K562 (cell line): ENCODE results near the gene ZCWPW1. TPM values are rescaled to one million over a fixed set of nuclear protein-coding genes. Genes with fewer than 3 reads are reported as not detected.

Experiments
- ARID2 ChIP-seq: fragments of 450-650 bp; IDR thresholded peaks from 2 replicates; pipeline ENCODE4 v1.6.1; 2017; ENCODE audit warnings: antibody characterized with exemption, mild to moderate bottlenecking
- CCNT2 ChIP-seq: IDR thresholded peaks from 2 replicates; pipeline ENCODE4 v1.6.1; 2011; ENCODE audit warnings: borderline replicate concordance, low read depth, mild to moderate bottlenecking, moderate library complexity, mixed read lengths, low read length; ENCODE audit not compliant: insufficient read length; ENCODE audit errors: extremely low read depth
- EWSR1 ChIP-seq: fragments of 450-650 bp; IDR thresholded peaks from 2 replicates; pipeline ENCODE4 v1.6.1; 2018; ENCODE audit warnings: borderline replicate concordance, mild to moderate bottlenecking, low read depth, moderate library complexity; ENCODE audit not compliant: partially characterized antibody
- HLTF ChIP-seq: fragments of 450-650 bp; IDR thresholded peaks from 2 replicates; pipeline ENCODE4 v1.6.1; 2016
- PURB ChIP-seq: sonication (generic); formaldehyde crosslinking; IDR thresholded peaks from 2 replicates; pipeline ENCODE4 v1.9.0; 2021; ENCODE audit warnings: low read depth, mild to moderate bottlenecking, missing genetic modification reagents
- RBFOX2 ChIP-seq: fragments of 200-400 bp; formaldehyde crosslinking; IDR thresholded peaks from 2 replicates; pipeline ENCODE4 v1.6.1; 2017; ENCODE audit warnings: low read depth, mild to moderate bottlenecking, low read length, moderate library complexity
- RBM14 ChIP-seq: fragments of 200-400 bp; formaldehyde crosslinking; IDR thresholded peaks from 2 replicates; pipeline ENCODE4 v1.6.1; 2018; ENCODE audit warnings: low read depth, mild to moderate bottlenecking, low read length, moderate library complexity, borderline replicate concordance; ENCODE audit not compliant: insufficient read depth
- SMAD4 ChIP-seq: fragments of 250-450 bp; sonication (Bioruptor Pico); conservative IDR thresholded peaks from 2 replicates; pipeline ENCODE4 v1.8.0; 2021; ENCODE audit warnings: inconsistent platforms, mild to moderate bottlenecking, moderate library complexity
- STAT5B ChIP-seq: fragments of 250-450 bp; sonication (Bioruptor Pico); IDR thresholded peaks from 2 replicates; pipeline ENCODE4 v1.8.0; 2021; ENCODE audit warnings: mild to moderate bottlenecking, inconsistent platforms
- TEAD1 ChIP-seq, 2 experiments: fragments of 450-650 bp in 1 of 2; sonication (generic) in 1 of 2; formaldehyde crosslinking; IDR thresholded peaks; 2 replicates each; pipeline versions ENCODE4 v1.4.0 to v1.8.0; 2020 to 2022; ENCODE audit warnings: mild to moderate bottlenecking in 2 of 2, missing genetic modification reagents in 1 of 2
- TOE1 ChIP-seq, 2 experiments: fragments of 450-650 bp in 1 of 2; sonication (generic) in 1 of 2; formaldehyde crosslinking in 1 of 2; IDR thresholded peaks; 2 replicates each; pipeline versions ENCODE4 v1.7.1 to v1.8.0; 2016 to 2022; ENCODE audit warnings: borderline replicate concordance in 2 of 2, mild to moderate bottlenecking in 2 of 2, antibody characterized with exemption in 1 of 2, inconsistent platforms in 1 of 2, low read depth in 1 of 2, missing genetic modification reagents in 1 of 2, moderate library complexity in 1 of 2
- ZEB2 ChIP-seq: fragments of 450-650 bp; IDR thresholded peaks from 2 replicates; pipeline ENCODE4 v1.6.1; 2016
- ZNF143 ChIP-seq: sonication (generic); formaldehyde crosslinking; IDR thresholded peaks from 2 replicates; pipeline ENCODE4 v1.9.0; 2022; ENCODE audit warnings: mild to moderate bottlenecking, missing genetic modification reagents
- polyA plus RNA-seq, 8 experiments: library from polyadenylated mRNA; depleted of rRNA in 4 of 8; stranded (reverse) in 5 of 8; unstranded in 3 of 8; fragments of >200 nt; fragmentation: Nextera tagmentation in 2 of 8; fragmentation: Illumina TruSeq in 1 of 8; extraction: Ambion mirVana in 2 of 8; extraction: Trizol in 1 of 8; gene quantifications; 2 replicates each; pipeline versions ENCODE4 v1.2.1 to v1.2.3, GENCODE V29; 2011 to 2014; ENCODE audit warnings: inconsistent platforms in 1 of 8, missing spikeins in 1 of 8
- total RNA-seq, 7 experiments: library from RNA; depleted of rRNA in 6 of 7; stranded (reverse); fragments of >200 nt in 6 of 7; fragmentation: Illumina TruSeq in 2 of 7; extraction: Trizol in 2 of 7; gene quantifications; 2 replicates each; pipeline versions ENCODE4 v1.2.1 to v1.2.3, GENCODE V29; 2011 to 2021; ENCODE audit warnings: low replicate concordance in 1 of 7
- TF ChIP-seq, protein P1 (sequence below): fragments of 250-450 bp; sonication (Bioruptor Pico); IDR thresholded peaks from 2 replicates; pipeline ENCODE4 v1.8.0; 2022; ENCODE audit warnings: moderate library complexity, mild to moderate bottlenecking, inconsistent platforms
- TF ChIP-seq, protein P2 (sequence below): fragments of 450-650 bp; formaldehyde crosslinking; IDR thresholded peaks from 2 replicates; pipeline ENCODE4 v1.4.0; 2020; ENCODE audit warnings: mild to moderate bottlenecking, moderate library complexity
- TF ChIP-seq, protein P3 (sequence below): fragments of 450-650 bp; IDR thresholded peaks from 2 replicates; pipeline ENCODE4 v1.7.1; 2018; ENCODE audit warnings: mild to moderate bottlenecking, low read depth; ENCODE audit not compliant: partially characterized antibody
- TF ChIP-seq, protein P4 (sequence below): sonication (generic); formaldehyde crosslinking; IDR thresholded peaks from 2 replicates; pipeline ENCODE4 v1.8.1; 2023; ENCODE audit warnings: mild to moderate bottlenecking, missing genetic modification reagents

Gene ZCWPW1
- total and polyA plus RNA-seq, 9 of the 15 experiments (the other 6 are each of a cell fraction or from before 2014, with no cell fraction given) = 0.18 to 1.7 (median 1.2) TPM

DNA sequence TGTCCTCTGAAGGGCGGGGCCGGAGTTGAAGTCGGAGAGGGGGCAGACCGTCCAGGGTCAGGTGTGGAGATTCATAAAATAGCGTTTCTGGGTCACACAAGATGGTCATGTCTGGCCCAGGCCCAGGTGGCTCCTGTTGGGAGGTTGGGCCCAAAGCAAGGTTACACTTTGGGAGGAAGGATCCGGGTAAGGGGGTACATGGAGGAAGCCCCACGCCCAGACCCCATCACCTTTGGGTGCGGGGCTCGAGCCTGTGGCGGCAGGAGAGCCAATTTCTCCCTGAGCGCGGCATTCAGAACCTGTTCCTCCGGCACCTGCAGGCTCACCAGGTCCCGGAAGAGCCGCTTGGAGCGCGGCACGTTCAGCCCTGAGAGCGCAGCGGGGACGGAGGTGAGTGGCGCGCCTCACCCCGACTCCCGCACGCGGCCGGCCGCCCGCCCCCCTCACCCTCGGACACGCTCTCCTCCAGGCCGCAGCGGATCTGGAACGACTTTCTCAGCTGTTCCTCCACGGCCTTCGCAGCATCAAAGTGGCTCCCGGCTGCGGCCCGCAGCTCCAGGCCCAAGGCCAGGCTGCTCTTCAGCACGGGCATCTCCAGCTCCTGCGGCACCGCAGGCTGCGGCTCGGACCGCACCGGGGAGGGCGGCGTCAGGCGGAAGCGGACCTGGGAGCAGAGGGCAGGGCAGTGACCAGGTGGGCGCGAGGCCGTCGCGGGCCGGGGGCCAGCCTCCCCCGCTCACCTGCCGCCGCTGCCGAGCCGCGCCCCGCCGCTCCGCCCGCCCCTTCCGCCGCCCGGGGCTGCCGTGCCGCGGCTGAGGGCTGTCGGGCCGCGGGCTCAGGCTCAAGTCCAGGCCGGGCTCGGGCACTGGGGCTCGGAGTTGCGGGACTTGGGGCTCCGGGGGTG lies 7.2 kb upstream of the ZCWPW1 start (continued):
- TF ChIP-seq, protein P1, sequence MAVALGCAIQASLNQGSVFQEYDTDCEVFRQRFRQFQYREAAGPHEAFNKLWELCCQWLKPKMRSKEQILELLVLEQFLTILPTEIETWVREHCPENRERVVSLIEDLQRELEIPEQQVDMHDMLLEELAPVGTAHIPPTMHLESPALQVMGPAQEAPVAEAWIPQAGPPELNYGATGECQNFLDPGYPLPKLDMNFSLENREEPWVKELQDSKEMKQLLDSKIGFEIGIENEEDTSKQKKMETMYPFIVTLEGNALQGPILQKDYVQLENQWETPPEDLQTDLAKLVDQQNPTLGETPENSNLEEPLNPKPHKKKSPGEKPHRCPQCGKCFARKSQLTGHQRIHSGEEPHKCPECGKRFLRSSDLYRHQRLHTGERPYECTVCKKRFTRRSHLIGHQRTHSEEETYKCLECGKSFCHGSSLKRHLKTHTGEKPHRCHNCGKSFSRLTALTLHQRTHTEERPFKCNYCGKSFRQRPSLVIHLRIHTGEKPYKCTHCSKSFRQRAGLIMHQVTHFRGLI (CRISPR knock-in tag) = no peak
- TF ChIP-seq ZEB2 (peak; percentile 34; the same call in 1 of the 2 replicates), PURB (CRISPR knock-in tag) (no peak), ZNF143 (CRISPR knock-in tag) (peak; percentile 27; the same call in 1 of the 2 replicates), ARID2 (0 out of 2 replicates have a peak, but pooled peaks have one; percentile 20), EWSR1 (no peak), TEAD1 (CRISPR knock-in tag; IDR thresholded peaks at IDR 0.05) (peak in 1 of 2 experiments; percentile 50; a peak in 1 of 4 replicates), CCNT2 (peak; percentile 63), RBM14 (0 out of 2 replicates have a peak, but pooled peaks have one; percentile 43), HLTF (peak; percentile 77; the same call in 1 of the 2 replicates), TOE1 (IDR thresholded peaks at IDR 0.05; ENCODE audit: borderline replicate concordance) (peak; percentile 41; the same call in 1 of the 2 replicates), TOE1 (CRISPR knock-in tag; IDR thresholded peaks at IDR 0.05; ENCODE audit: borderline replicate concordance, low read depth) (no peak), STAT5B (CRISPR knock-in tag) (no peak), SMAD4 (CRISPR knock-in tag) (peak; percentile 60), RBFOX2 (peak; percentile 82)
- TF ChIP-seq, protein P2, sequence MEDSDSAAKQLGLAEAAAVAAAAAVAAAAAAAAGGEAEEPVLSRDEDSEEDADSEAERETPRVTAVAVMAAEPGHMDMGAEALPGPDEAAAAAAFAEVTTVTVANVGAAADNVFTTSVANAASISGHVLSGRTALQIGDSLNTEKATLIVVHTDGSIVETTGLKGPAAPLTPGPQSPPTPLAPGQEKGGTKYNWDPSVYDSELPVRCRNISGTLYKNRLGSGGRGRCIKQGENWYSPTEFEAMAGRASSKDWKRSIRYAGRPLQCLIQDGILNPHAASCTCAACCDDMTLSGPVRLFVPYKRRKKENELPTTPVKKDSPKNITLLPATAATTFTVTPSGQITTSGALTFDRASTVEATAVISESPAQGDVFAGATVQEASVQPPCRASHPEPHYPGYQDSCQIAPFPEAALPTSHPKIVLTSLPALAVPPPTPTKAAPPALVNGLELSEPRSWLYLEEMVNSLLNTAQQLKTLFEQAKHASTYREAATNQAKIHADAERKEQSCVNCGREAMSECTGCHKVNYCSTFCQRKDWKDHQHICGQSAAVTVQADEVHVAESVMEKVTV (CRISPR knock-in tag) = no peak
- TF ChIP-seq, protein P3, sequence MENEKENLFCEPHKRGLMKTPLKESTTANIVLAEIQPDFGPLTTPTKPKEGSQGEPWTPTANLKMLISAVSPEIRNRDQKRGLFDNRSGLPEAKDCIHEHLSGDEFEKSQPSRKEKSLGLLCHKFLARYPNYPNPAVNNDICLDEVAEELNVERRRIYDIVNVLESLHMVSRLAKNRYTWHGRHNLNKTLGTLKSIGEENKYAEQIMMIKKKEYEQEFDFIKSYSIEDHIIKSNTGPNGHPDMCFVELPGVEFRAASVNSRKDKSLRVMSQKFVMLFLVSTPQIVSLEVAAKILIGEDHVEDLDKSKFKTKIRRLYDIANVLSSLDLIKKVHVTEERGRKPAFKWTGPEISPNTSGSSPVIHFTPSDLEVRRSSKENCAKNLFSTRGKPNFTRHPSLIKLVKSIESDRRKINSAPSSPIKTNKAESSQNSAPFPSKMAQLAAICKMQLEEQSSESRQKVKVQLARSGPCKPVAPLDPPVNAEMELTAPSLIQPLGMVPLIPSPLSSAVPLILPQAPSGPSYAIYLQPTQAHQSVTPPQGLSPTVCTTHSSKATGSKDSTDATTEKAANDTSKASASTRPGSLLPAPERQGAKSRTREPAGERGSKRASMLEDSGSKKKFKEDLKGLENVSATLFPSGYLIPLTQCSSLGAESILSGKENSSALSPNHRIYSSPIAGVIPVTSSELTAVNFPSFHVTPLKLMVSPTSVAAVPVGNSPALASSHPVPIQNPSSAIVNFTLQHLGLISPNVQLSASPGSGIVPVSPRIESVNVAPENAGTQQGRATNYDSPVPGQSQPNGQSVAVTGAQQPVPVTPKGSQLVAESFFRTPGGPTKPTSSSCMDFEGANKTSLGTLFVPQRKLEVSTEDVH = peak; percentile 16
- TF ChIP-seq, protein P4, sequence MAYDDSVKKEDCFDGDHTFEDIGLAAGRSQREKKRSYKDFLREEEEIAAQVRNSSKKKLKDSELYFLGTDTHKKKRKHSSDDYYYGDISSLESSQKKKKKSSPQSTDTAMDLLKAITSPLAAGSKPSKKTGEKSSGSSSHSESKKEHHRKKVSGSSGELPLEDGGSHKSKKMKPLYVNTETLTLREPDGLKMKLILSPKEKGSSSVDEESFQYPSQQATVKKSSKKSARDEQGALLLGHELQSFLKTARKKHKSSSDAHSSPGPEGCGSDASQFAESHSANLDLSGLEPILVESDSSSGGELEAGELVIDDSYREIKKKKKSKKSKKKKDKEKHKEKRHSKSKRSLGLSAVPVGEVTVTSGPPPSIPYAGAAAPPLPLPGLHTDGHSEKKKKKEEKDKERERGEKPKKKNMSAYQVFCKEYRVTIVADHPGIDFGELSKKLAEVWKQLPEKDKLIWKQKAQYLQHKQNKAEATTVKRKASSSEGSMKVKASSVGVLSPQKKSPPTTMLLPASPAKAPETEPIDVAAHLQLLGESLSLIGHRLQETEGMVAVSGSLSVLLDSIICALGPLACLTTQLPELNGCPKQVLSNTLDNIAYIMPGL (CRISPR knock-in tag) = 0 out of 2 replicates have a peak, but pooled peaks have one; percentile 5
